Measurements from ENCODE around the gene OR4D5.

OR4D5 gene

DNA sequence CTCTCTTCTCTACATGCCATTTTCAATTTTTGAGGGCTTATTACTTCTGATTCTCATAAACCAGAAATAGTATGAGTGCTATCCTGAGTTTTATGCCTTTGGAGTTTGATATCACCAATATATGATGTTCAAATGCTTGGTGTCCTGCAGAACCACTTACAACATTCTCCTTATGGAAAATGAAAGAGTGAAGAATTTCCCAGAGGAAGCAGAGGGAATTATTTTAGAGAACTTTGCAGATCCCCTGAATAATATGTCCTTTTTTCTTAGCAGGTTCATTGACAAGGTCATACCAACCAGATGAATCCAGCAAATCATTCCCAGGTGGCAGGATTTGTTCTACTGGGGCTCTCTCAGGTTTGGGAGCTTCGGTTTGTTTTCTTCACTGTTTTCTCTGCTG lies at the start of gene OR4D5:
TSS of gene OR4D5 (plus strand) at position 301 of the 400 bp plus-strand sequence. CDS start at position 301, 0 bp downstream.
- DNase-seq (ENCODE audit: low read depth): no peak

DNA sequence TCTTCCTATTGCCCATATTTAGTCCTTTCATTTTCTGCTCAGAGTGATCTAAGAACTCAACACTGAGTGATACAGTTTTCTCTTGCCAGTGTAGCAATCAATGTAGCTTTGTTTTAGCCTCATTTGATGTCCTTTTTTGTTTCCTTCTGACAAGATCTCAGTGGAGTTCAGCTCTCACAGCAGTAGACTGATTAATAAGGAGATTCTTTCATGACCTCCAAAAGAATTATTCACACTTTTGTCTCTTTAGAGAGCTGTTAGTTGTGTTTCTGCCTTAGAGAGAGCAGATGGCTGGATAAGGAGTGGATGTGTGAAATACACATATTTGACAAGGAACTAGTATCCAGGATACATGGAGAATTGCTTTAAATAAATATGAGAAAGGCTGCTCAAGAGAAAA lies 47.4 kb upstream of the OR4D5 start:
- no peak for DNase-seq (ENCODE audit: low read depth)

DNA sequence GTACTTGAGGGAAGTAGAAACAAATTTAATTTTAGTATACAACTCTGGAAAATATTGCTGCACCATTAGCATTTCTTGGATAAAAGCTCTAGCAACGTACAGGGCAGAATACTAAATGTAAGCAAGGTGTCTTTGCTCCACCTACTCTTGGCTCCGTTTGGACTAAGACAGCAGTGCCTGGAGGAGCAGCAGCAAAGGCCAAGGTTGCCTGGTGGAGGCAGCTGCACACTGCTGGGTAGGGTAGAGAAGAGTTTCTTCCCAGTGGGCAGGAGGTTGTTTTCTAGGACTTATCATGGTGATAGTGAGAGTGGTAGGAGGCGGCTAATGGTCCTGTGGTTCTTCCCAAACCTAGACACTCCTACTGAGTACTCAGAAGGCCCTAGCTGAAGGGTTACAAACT lies 39.6 kb upstream of the OR4D5 start:
- no peak for DNase-seq (ENCODE audit: low read depth)

DNA sequence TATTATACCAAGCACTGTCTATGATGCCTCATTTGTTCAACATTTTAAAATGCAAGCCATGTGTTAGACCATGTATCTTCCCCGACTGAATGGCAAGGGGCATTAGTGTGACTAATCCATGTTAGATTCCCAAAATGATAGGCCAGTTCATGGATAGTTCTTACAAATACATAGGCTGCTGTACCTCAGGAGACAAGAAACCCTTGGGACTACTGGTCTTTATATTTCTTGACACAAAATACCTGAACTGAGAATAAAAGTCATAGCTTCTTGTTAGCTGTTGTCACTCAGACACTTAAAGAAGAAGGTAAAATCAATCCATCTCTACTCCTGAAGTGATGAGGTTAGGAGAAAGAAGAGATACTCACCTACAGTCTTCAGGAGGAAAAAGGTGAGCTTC lies 37.5 kb upstream of the OR4D5 start, which contains the start of gene OR8D4:
TSS of gene OR8D4 (plus strand) at position 301 of the 400 bp plus-strand sequence. CDS start 4,265 bp downstream, outside the sequence.
- DNase-seq (ENCODE audit: low read depth): no peak

DNA sequence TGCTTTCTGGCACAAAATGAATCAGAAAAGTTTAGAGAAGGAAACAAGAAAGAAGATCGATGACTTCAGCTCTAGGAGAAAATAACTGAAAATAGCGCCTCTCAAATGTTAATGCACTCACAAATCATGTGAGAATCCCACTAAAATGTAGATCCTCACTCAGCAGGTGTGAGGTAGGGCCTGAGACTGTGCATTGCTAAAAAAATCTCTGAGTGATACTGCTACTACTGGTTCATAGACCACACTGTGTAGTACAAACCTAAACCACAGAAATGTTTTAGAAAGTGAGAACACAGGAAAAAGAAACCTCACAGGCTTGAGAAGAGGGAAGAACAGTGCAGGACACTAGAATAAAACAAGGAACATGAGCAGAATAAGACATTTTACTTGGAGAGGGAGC lies 35.5 kb upstream of the OR4D5 start:
- DNase-seq (ENCODE audit: low read depth): no peak

DNA sequence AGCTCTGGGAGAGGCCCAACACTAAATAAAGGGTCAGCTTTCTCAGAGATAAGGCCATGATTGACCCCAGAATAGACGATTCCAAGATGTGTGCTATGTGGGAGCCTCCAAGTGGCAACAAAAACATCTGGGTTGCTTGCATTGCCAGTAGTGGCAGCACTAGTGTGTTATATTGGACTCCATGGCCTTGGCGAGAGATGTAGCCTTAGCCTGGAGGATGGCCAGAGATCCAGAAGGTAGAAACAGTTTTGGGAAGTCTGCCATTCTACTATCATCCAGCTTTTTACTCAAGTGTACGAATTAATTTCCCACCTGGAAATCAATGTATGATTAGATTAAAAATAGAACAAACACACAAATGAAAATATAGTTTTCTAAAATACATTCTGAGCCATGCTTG lies 34.5 kb upstream of the OR4D5 start:
- no peak for DNase-seq (ENCODE audit: low read depth)

DNA sequence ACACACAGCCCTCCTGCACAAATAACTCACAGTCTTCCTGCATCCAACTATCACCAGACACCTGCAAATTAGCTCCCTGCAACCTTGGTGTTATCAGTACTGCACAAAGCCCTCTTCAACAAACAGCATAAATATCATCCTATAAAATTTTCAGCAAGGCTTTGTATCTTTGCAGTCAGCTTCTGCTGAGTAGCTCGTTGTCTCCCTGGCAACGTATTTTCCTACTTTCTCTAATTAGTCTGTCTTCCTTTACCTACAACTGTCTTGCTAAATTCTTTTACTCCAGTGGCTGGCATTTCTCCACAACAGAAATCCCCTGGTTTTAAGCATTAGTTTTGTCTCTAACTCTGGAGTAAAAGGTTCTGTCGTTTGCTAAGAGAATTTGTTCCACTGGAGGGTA lies 33.6 kb upstream of the OR4D5 start:
- DNase-seq (ENCODE audit: low read depth): no peak

DNA sequence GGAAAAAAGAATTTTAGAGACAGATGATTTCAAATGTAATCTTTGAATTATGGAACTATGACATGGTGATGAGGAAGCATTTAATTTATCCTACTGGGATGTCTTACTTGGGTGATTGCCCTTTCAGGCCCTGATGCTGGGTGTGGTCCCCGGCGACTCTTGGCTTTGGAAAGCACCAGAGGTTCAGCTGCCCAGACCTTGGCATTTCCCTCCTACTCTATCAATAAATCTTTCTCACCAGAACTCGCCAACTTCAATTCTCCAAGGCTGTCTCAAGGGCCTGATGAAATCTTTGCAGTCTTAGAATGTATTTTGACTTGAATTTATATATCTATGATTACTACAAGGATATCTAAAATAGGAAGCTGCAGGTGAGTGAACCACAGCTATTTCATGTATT lies 18.5 kb upstream of the OR4D5 start:
- DNase-seq (ENCODE audit: low read depth): no peak

DNA sequence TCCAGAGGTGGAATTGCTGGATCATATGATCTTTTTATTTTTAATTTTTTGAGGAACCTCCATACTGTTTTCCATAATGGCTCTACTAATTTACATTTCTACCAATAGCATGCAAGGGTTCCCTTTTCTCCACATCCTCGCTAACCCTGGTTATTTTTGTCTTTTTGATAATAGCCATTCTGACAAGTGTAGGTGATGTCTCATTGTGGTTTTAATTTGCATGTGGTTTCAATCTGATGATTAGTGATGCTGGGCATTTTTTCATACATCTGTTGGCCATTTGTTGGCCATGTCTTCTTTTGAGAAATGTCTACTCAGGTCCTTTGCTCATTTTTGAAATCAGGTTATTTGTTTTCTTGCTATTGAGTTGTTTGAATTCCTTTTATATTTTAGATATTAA lies 15.4 kb upstream of the OR4D5 start:
- DNase-seq (ENCODE audit: low read depth): no peak

DNA sequence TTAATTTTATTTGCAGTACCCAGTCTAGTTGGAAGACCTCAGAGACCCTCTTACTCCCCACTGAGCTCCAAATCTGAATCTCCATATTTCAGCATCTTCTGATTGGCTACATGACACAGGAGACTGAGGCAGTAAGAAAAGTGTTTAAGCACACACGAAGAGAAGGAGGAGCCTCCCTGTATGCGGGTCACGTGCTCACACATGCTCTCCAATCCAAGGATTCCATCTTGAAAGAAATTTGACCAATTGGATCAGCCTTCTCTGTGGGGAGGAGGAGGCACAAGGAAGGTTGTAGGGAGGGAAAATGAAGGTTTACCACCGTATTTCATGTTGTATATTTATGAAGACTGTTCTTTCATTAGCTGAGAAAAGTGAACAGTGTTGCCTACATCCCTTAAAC lies 3.0 kb downstream of the OR4D5 start:
- DNase-seq (ENCODE audit: low read depth): no peak

DNA sequence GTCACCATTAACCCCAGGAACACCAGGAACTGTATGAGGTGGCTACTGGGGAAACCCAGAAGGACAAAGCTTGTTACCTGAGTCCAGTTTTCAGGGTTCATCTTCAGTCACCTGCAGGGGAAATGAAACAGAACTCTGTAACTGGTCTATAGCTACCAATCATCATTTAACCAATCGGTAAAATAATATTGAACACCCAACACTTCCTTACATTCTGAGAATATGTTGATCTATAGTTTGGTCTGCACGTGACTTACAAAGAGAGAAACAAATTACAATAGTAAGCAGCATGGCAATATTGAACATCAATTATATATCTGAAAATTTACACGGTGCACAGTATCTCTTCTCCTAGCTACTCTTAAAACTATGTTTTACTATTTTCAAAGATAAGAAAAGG lies 4.3 kb downstream of the OR4D5 start, which contains the start of gene OR6T1:
TSS of gene OR6T1 (minus strand) at position 101 of the 400 bp plus-strand sequence. CDS start at position 101, 0 bp downstream.
- DNase-seq (ENCODE audit: low read depth): no peak

DNA sequence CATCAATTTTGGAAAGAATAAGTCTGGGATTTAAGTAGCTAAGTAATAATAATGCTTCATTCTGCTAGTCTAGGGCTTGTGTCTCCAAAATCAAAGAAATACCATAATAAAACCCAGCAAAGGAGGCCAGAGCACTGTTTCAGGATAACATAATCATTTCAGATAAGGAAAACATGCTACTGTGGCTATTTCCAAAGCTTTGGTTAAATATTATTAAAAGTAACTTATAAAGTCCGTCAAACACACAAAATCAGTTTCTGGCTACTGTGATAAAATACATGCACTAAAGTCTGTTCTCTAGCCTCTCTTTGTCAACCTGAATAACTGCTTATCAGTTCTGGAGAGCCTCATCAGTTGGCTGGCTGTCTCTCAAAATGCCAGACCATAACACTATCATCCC lies 5.7 kb downstream of the OR4D5 start:
- no peak for DNase-seq (ENCODE audit: low read depth)

DNA sequence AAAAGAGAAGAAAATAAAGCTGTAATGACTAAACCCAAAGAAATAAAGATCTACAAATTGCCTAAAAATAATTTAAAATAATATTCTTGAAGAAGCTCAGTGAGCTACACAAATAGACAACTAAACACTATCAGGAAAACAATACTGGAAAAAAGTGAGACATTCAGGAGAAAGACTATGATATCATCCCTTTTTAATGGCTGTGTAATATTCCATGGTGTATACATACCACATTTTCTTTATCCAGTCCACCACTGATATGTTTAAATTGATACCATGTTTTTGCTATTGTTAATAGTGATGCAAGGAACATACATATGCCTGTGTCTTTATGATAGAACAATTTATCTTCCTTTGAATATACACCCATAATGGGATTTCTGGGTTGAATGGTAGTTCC lies 17.3 kb downstream of the OR4D5 start:
- DNase-seq (ENCODE audit: low read depth): no peak

DNA sequence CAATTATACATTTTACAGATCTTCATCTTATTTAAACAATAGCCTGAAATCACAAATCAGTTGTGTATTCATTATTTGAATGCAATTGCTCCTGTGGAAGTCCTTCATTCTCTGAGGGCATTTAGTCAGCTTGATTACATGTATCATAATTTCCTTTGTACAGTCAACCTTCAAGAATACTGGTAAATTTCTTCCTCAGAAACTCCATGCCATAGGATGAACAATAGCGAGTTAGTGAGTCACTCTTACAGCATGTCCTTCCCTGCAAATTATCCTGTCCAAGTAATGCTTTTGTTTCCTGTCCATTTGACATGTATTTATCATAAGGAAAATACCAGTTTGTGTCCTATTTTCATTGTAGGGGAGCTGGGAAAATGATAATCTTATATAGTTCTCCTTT lies 34.4 kb downstream of the OR4D5 start:
- DNase-seq (ENCODE audit: low read depth): no peak

DNA sequence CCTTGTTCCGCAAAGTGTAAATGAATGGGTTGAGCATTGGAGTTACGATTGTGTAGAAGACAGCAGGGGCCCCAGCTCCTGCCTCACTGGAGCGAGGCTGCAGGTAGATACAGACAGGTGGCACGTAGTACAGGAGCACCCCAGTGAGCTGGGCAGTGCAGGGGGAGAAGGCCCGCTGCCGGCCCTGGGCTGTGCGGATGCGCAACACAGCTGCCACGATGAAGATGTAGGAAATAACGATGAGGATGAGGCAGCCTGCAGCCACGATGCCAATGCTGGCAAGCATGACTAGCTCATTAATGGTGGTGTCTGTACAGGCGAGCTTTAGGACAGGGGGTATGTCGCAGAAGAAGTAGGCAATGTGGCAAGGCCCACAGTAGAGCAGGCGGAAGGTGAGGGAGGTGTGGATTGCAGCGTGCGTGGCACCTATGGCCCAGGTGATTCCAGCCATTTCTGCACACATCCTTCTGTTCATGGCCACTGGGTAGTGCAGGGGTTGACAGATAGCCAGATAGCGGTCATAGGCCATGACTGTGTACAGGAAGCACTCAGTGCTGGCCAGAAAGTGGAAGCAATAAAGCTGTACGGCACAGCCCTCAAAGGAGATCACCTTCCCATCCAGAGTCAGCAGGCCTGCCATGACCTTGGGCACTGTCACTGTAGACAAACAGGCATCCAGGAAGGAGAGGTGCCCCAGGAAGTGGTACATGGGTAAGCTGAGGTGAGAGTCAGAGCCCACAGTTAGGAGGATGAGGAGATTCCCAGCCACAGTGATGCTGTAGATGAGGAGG lies 37.5 kb downstream of the OR4D5 start:
- no peak for DNase-seq (ENCODE audit: low read depth)

DNA sequence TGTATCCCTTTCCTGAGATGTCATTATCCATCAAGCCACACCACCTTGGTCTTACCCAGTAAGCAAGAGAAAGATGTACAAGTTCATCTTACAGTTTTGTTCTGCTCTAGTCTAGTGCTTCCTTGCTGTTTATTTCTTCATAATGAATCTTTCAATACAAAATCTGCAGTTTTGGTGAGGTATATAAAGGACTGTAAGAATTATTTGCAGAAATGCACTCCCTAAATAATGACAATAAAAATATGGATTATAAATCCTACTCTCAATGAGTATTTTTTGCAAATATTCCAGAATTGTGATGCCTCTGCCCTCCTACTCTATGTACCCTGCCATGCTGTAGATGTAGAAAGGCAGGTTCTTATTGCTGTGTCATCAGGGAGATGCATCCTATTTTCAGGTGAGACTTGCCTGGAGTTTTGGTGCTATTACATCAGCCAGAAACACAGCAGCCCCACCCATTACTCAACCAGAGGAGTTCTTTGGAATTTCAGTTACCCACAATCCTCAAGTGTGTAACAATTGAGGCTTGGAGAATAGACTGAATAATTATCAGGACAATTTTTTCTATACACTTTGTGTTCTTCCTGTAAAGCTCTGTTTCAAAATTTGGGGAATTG lies 38.4 kb downstream of the OR4D5 start, which contains the start of gene OR10S1:
TSS of gene OR10S1 (minus strand) at position 51 of the 617 bp plus-strand sequence. CDS start 117 bp downstream, outside the sequence.
- DNase-seq (ENCODE audit: low read depth): no peak

DNA sequence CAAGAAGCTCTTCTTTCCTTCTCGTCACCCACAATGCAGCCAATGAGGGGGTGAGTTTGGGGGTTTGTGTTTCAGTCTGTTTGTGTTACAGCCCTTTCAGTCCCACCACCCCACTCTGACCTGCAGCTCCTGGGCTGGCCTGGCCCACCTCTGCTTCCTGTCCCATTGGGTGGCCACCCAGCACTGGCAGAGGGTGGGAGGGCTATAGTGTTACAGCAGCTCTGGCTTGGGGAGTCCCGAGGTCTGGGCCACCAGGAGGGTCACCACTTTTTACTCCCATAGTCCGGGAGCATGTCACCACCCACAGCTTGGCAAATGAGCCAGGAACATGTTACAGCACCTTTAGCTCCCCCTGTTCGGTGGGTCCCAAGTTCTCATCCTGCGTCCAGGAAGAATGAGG lies 39.9 kb downstream of the OR4D5 start:
- DNase-seq (ENCODE audit: low read depth): no peak

Measured in activated T-cell treated with anti-CD3 and anti-CD28 coated beads for 48 hours (primary cell).